Left renal pelvis (tissue), 4 donors: ENCODE results near the gene DLL1. TPM values are rescaled to one million over a fixed set of nuclear protein-coding genes. Genes with fewer than 3 reads are reported as not detected.

ENCODE experiments used
- DNase-seq, 4 donors: peaks; one replicate each; pipeline ENCODE4 v3.0.0-alpha.2; 2013; ENCODE audit warnings: low read depth in 4 of 4, low spot score in 3 of 4
- polyA plus RNA-seq, 4 donors: library from polyadenylated mRNA; unstranded; fragments of 120-200 nt; gene quantifications; one replicate each; pipeline ENCODE4 v1.2.1, GENCODE V29; 2013; ENCODE audit not compliant: insufficient read length in 4 of 4

The DLL1 gene
- polyA plus RNA-seq, 4 donors: 2.7 to 13.5 (median 8.8) TPM

DNA sequence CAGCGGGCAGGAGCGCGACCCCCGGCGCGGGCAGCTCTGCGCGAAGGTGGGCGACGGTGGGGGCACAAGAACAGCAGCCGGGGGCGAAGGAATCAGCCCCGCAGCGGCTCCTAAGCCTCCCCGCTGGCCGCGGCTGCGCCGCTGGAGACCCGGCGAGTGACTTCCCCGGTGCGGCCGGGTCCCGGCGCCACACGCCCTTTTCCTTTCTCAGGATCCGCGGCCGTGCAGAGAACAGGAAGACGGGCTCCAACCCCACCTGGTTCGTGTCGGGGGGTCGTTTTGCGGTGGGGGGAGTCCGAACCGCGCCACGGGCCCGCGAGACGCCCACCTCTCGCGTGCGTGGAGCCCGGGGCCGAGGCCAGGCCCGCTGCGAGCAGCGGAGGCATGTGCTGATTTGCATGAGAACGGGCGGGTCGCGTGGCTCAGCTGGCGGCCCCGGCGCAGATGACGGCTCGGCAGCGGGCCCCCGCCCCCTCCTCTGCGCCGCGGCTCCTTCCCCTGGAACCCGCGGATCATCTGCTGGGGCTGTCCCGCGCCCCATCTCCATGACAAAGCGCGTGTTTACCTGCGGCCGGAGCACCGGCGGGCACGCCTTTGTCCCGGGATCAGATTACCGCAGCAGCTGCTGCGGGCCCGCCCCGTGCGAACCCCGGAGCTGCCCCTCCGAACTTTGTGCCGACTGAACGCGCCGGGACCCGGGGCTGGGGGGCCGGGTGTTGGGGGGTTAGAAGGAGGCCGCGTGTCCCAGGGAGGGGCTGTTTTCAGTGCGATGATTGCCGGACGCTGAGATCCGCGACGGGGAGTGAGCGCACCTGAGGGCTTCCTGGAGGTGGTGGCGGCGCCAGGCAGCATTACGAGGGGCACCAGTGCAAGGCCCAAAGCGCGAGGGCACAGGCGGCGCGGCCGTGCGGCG lies 4.9 kb upstream of the DLL1 start:
- no peak for DNase-seq

DNA sequence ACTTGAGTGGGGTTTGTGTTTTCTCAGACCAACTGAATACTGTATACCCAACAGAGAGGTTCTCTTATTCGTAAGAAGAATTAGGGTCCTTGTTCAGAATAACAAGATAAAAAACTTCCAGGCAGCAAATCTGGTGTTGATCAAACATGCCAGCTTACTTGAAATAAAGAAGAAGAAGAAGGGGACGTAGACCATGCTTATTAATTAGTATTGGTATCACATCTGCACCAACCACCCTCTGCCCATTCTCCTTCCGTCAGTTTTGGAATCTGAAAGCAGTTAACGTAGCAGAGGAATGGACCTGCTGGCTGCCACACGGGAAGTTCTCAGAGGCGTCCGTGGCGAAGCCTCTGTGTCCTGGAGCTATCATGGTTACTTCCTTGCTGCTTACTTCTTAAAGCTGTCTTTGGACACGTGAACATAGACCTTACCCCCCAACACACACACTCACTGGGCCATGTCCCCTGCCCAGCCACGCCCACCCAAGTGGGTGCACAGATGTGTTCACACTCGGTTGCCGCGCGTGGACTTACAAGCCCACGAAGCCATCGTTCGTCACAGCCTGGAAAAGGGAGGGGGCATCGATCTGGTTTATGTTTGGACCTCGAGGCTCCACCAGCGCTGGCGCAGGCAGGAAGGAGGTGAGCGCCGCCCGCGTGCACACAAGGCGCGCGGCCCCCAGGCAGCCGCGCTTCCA lies 4.1 kb upstream of the DLL1 start:
- DNase-seq: no peak

DNA sequence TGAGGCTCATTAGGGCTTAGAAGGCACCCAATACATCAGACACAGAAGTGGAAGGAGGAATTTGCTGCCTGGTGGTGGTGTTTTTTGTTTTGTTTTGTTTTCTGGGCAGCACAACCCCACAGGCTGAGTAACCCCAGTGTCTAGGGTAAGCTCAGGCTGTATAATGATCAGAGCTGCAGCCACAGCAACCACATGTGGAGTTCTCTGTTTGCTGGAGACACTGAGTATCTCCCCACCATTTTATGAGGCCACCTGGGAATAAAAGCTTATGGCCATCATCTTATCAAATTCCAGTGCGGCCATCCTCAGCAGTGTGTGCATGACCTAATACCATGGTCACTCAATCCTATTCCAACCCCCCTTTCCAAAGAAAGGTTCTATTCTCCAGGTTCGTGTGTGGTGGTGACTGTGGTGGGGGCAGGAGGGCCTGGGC lies 3.4 kb upstream of the DLL1 start:
- no peak for DNase-seq

DNA sequence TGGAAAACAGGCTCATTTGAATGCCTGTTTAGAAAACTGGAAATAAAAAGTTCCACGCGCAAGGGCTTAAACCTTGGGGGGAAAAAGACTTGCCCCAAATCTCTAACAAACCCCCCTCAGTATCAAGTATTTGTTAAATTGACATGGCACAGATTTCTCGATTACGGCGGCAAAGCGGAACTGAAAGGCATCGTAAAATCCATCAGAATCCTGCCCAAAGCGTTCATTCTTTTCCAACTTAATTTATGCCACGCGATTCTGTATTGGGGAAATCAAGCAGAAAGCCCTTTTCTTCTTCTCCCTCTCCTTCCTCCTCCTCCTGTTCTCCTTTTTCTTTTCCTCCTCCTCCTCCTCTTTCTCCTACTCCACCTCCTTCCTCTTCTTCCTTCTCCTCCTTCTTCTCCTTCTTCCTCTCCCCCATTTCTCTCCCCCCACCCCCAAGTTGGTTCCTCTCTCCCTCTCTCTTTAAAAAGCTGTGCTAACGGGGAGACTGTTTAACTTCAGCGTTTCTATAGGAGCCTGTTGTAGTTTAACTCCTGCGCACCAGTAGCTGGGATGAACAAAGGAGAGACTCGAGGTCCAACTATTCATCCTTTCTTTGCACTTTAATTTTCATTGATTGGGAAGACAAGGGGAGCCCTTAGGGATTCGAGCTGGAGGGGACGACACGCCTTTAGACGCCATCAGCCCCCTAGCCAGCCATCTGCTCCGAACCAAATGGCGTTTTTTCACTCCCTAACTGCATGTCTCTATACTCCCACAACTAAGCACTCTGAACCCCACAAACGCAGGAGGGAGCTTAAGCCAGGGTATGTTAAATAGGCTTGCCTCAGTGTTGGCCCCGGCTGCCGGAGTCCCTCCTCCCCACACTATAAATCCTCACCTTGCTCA lies 2.7 kb upstream of the DLL1 start:
- no peak for DNase-seq

DNA sequence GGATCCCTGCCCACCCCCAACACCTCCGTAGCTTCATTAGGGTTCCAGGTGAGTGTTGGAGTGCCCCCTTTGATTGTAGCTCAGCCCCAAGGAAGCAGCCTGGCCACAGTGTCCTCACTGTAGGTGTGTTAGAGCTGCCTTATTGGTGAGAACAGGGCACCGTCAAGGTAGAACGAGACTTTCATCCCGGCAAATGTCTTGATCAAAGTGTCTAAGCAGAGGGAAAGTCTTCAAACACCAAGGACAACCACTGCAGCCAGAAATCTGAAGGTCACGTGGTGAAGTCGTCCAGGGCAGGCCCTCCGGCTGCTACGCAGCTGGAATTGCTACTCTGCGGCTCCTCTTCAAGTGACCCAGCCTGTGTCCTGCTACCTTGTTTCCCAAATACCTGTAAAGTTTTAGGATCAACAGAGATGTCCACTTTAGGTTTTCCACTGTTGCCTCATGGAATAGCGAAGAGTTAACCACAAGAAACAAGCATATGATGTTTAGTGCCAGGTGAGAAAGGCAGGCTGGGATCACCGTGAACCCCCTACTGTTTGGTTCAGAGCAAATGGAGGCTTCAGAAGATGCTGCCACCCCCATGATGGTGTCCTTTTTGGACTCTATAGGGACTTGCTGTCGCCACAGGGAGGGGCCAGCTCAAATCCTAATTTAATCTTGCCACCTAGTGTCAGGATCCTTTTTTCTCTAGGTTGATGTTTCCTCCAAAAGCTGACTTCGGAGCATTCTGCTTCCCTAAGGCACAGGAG lies 1.7 kb upstream of the DLL1 start:
- no peak for DNase-seq

DNA sequence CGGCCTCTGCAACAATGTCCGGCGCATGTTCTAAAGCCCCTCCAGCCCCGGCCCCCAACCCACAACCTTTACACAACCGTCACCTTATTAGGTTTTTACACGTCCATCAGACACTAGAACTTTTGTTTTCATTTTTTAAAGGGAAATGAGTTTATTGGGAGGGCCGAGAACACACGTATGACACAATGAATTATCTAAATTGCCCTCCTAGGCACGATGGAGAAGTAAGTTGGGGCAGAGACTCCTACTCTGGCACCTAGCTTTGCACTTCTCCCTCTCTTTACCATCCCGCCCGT lies 1.2 kb upstream of the DLL1 start:
- DNase-seq: no peak

DNA sequence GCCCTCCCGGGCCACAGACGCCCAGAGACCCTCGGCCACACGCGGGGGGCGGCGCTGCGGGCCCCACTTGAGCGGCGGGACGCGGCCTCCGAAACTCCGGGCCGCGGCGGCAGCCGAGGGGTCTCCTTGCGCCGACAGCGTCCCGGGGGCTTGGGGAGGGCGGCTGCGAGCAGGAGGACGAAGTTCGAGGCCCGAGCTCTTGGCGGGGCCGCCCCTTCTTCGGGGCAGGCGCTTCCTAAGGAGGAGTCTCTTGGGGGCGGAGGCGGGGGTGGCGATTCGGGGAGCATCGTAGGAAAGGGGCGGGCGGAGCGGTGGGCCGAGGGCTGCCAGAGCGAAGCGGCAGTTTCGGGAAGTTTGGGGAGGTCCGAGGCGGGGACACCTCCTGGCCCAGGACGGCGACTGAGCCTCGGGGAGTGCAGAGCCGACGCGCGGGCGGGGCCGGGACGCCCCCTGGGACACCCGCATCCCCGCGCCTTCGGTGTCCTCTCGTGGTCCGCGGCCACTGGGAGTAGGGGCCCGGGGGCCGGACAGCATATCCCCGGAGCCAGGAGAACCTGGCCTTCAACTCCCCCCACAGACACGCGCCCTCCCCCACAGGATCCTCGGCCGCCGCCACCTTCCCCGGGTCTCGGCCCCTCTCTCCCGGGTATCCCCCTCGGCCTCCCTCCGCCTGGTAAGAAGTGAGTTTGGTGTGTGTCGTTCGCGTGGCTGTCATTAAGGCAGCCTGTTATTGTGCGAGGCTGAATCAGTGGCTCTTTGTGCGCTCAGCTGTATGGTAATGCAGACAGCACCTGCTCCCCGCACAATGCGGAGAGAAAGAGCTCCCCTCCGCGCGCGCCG lies 613 bp upstream of the DLL1 start:
- DNase-seq: no peak

DNA sequence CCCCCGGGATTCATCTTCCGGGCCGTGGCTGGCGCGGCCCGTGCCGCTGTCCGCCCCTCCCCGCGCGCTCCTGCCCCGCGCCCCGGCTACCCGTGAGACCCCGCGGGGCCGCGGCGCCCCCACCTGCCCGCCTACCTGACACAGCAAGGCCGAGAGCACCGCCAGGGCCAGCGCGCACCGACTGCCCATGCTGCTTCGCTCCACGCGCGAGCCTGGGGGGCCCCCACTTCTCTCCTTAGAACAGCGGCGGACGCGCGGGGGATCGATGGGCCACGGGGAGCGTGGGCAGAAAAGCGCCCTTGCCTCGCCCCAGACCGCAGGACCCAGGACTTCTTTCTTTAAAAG lies 955 bp downstream of the DLL1 start:
- DNase-seq: no peak

DNA sequence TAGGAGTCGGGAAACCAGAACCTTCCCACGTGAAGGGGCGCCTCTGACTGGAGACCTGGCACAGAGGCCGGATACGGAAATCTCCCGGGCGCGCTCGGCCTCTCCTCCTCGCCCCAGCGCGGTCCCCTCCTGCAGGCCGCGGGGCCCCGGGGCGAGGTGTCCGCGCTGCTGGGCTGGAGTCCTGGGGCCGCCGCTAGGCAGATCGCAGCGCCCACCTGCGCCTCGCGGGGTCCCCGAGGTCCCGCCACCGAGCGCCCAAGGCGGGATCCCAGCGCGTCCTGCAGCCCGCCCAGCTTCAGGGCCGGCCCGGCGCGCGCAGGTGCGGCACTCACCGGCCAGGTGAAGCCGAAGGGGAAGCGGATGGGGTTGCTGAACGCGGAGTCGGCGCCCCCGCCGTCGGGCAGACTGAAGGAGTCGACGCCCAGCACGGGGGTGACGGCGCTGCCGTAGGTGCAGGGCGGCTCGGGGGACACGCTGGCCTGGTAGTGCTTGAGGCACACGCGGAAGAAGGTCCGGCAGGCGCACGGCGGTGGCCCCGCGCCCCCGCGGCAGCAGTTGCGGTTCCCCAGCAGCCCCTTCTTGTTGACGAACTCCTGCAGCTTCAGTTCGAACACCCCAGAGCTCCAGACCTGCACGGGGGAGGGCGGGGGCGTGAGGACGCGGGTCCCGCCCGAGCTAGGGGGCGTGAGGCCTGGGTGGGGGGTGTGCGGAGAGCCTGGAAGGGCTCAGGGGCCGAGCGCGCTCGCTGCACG lies 1.5 kb downstream of the DLL1 start:
- no peak for DNase-seq

DNA sequence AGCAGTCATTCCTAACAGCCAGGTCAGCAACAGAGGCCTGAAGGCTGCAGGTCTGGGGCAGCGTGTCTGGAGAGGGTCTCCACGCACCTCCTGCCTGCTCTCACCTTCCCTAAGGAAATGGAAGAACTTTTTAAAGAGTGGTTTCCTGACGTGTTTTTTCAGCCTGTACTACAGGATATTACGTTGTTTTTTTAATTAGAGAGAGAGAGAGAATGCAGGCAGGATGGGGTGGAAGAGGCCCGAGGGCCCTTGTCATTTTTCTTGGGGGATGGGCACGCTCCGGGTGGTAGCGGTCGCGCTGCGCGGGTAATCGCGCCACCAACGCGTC lies 2.1 kb downstream of the DLL1 start:
- DNase-seq: no peak

DNA sequence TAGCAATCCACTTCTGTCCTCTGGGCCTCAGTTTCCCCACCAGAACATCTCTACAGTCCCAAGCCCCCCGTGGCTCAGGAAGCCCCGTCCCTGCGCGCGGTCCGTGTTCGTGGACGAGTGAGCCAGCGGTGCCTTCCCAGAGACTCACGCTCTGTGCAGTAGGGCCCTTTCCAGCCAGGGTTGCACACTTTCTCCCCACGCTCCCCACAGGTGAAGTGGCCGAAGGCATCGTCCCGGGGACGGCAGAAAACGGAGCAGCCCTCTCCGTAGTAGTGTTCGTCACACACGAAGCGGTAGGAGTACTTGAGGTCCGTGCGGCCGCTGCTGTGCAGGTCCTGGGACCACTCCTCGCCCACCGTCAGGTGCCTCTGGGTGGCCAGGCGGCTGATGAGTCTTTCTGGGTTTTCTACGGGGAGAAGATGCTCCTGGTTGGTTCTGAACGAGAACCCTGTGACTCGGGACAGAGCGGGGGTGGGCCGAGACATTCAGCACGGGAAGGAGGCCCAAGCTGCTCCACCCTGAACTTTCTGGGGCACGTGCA lies 2.7 kb downstream of the DLL1 start:
- no peak for DNase-seq

DNA sequence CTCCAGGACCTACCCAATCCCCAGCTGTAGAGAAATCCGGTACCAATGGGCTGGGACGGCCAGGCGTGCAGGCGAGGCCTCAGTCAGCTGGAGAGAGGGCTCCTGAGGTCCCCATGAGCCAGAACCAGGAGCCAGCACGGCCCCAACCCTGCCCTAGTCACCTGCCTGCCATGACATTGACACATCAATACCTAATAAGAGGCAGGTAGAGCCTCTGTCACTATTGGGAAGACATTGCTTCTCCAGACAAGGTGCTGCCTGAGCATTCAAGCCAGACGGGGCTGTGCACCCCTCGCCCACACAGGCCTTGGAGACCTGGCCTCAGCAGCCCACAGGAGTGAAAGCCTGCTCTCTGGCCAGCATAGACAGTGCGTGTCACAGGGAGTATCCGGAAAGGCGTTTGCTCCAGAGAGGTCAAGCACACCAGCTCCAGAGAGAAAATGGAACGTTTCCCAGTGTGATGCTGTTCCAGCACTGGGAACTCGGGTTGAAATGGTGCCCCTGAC lies 3.5 kb downstream of the DLL1 start:
- no peak for DNase-seq

DNA sequence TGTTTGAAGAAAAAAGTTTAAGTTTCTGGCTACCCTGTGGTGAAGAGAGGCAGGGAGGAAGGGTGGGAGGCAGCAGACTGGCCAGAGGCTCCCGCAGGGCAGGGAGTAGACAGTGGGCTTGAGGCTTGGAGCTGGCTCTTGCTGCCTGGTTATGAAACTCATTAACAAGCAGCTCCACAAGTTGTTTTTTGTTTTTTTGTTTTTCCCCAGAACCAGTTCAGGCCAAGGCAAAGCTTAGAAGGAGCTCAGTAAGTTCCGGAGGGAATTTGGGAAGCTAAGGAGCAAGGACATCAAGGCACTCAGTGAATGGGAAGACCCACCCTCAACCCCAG lies 4.0 kb downstream of the DLL1 start:
- no peak for DNase-seq

DNA sequence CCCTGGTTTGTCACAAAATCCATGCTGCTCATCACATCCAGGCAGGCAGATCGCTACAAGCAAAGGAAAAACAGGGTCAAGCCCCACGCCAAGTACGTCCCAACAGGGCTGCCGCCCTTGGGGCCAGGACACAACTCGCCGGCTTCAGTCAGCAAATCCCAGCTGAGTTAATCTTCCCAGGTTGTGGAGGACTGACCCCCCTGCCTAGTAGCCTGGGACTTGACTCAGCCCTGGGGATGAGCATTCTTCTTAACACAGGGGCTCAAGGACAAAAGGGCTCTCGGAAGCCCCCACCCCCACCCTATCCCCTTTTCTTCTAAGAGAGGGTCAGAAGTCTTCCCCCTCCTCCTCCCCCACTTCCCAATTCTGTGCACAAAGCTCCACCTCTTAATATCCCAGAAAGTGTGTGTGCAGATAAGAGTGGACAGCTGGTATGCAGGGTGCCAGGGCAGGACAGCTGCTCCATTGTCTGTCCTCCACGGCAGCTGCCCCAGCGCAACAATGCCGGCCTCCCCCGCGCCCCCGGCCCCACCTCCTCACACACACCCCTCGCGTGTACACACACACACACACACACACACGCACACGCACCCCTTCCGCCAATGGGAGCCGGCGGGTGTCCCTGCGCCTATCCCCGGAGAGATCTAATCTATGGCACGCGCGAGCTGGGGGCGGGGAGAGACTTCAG lies 4.5 kb downstream of the DLL1 start:
- DNase-seq: no peak

DNA sequence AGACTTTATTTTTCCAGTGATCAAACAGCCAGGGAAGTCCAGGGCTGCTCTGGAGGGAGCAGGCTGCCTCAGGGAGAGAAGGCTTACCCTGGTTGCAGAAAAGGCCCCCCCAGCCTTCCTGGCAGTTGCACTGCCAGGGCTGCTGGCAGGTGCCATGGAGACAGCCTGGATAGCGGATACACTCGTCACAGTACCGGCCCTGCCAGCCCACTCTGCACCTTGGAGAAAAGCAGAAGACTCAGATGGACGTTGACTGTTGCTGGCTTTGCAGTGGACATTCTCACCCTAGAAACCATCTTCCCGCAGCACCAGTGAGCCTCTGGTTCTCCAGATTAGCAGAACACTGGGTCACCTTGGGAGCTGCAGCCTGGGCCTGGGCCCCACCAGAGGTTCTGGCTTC lies 5.4 kb downstream of the DLL1 start:
- DNase-seq: no peak

DNA sequence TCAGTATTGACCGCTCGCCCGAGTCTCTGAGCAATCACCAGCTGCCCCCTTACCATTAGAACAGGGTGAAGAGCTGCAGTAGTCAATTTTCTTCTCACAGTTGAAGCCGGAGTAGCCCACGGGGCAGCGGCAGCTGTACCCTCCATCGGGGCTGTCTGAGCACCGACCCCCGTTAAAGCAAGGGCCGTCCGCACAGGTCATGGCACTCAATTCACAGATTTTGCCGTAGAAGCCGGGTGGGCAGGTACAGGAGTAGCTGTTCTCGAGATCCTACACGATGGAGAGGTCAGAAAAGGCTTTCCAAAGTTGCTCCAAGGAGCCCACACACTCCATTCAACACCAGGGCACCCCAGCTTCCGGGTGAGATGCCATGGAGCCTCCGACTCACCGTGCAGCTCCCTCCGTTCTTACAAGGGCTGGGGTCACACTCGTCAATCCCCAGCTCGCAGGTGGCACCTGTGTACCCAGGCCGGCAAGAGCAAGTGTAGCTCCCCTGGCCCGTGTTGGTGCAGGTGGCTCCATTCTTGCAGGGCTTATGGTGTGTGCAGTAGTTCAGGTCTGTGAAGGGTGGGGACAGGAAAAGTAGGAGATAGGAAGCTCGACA lies 5.9 kb downstream of the DLL1 start:
- no peak for DNase-seq

DNA sequence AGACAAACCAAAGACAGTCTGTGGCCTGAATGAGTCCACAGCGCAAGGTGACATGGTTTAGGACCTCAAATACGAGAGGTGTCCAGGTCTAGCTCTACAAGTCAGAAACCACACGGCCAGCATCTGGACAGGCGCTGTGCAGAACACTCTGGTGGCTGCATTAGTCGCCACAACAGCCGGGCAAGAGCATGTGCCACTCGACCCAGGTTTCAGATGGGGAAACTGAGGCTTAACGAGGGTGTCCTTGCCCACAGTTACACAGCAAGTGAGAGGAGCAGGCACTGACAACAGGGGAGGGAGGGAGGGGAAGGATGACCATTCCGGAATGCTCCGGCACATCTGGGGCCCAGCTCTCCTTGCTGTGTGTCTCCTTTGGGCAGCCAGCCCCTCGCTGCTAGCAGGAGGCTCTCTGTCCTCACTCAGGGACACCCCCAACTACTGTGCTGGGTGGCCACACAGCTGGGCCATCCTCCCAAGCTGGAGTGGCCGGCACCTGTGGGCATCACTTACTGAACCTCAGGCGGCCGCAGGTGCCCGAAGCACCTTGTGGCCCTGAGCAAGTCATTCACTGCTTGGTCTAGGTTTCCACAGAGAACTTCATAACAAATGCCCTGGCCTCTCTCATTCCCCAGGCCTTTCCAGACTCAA lies 6.6 kb downstream of the DLL1 start:
- DNase-seq: no peak
